Skeletal muscle satellite cell (primary cell): ENCODE data around the gene RPS2. TPM values are rescaled to one million over a fixed set of nuclear protein-coding genes. Genes with fewer than 3 reads are reported as not detected.

ENCODE experiments used
- small RNA-seq: library from RNA; depleted of rRNA; stranded (forward); fragments of <200 nt; gene quantifications from one replicate; pipeline ENCODE3, GENCODE V24; 2012

Gene RPS2

Small RNAs within 50 kb of the gene (small RNA-seq; reads per million reads assigned to genes)
- gene AC005363.2 = not detected
- gene RN7SL219P = not detected
- not detected for gene SNORA10
- gene SNORA64 = not detected
